PC-9 (cell line): Measurements from ENCODE around the gene SMC6. TPM values are rescaled to one million over a fixed set of nuclear protein-coding genes. Genes with fewer than 3 reads are reported as not detected.

Source experiments
- BruUV-seq: library from RNA; stranded (reverse); fragments of 400-500 nt; replicated peaks from 2 replicates; lab custom pipeline; 2021; lab: Mats Ljungman, UMichigan
- CTCF ChIA-PET: fragments of 300-600 bp; sonication (Branson Sonifier 250); formaldehyde crosslinking; loops from one replicate; lab custom pipeline; 2022; ENCODE audit warnings: antibody characterized with exemption; lab: Charles Lee
- POLR2A ChIA-PET: fragments of 300-600 bp; sonication (Branson Sonifier 250); formaldehyde crosslinking; loops from one replicate; lab custom pipeline; 2022; ENCODE audit warnings: antibody characterized with exemption; ENCODE audit not compliant: unreplicated experiment; lab: Charles Lee
- DNase-seq, 2 experiments: peaks; one replicate each; pipeline versions ENCODE4 v3.0.0 to v3.0.0-alpha.2; 2015 to 2022; ENCODE audit warnings: mixed read lengths in 1 of 2
- H2AFZ ChIP-seq: fragments of 200-600 bp; sonication (generic); 2 replicates; pipeline ENCODE4 v1.8.1; 2017; ENCODE audit warnings: antibody characterized with exemption
- H3F3A ChIP-seq: fragments of 200-600 bp; sonication (generic); 2 replicates; pipeline ENCODE4 v1.8.1; 2017; ENCODE audit warnings: antibody characterized with exemption, mild to moderate bottlenecking, low read depth; ENCODE audit not compliant: insufficient read depth
- H3K27ac ChIP-seq: fragments of 200-600 bp; sonication (generic); 2 replicates; pipeline ENCODE4 v1.6.1; 2016; ENCODE audit warnings: mixed run types
- H3K27me3 ChIP-seq: fragments of 200-600 bp; sonication (generic); 2 replicates; pipeline ENCODE4 v1.6.1; 2016; ENCODE audit warnings: low read depth, mixed run types; ENCODE audit not compliant: insufficient read depth
- H3K36me3 ChIP-seq: fragments of 200-600 bp; sonication (generic); 2 replicates; pipeline ENCODE4 v1.6.1; 2016; ENCODE audit warnings: low read depth, mixed run types
- H3K4me1 ChIP-seq: fragments of 200-600 bp; sonication (generic); replicated peaks from 2 replicates; pipeline ENCODE4 v1.6.1; 2016; ENCODE audit warnings: mixed run types; ENCODE audit not compliant: insufficient read depth
- H3K4me2 ChIP-seq: fragments of 200-600 bp; sonication (generic); 2 replicates; pipeline ENCODE4 v1.6.1; 2017; ENCODE audit warnings: mixed run types
- H3K4me3 ChIP-seq: fragments of 200-600 bp; sonication (generic); 2 replicates; pipeline ENCODE4 v1.6.1; 2016; ENCODE audit warnings: mixed run types
- H3K79me2 ChIP-seq: fragments of 200-600 bp; sonication (generic); 2 replicates; pipeline ENCODE4 v1.6.1; 2017; ENCODE audit warnings: low read depth, mixed run types
- H3K9me2 ChIP-seq: fragments of 200-600 bp; sonication (generic); 2 replicates; pipeline ENCODE4 v1.8.1; 2017; ENCODE audit warnings: mild to moderate bottlenecking; ENCODE audit not compliant: insufficient read depth
- H3K9me3 ChIP-seq: fragments of 200-600 bp; sonication (generic); 2 replicates; pipeline ENCODE4 v1.8.1; 2016; ENCODE audit warnings: low read depth; ENCODE audit not compliant: insufficient read depth
- H4K20me1 ChIP-seq: fragments of 200-600 bp; sonication (generic); 2 replicates; pipeline ENCODE4 v1.8.1; 2017; ENCODE audit not compliant: insufficient read depth
- EZH2 ChIP-seq: fragments of 200-600 bp; sonication (generic); IDR thresholded peaks from 2 replicates; pipeline ENCODE4 v1.8.0; 2017; ENCODE audit warnings: antibody characterized with exemption, low read depth
- intact Hi-C: fragments of 100-400 bp; cut with micrococcal nuclease; formaldehyde crosslinking; loops from one replicate; pipeline ENCODE4 v1.10.0; 2022; ENCODE audit not compliant: unreplicated experiment
- total RNA-seq: library from RNA; stranded (reverse); gene quantifications from 2 replicates; pipeline ENCODE4 v1.2.3, GENCODE V29; 2021
- TF ChIP-seq, protein P1 (sequence below): fragments of 200-600 bp; sonication (generic); conservative IDR thresholded peaks from 2 replicates; pipeline ENCODE4 v1.6.1; 2017; ENCODE audit warnings: mixed run types, antibody characterized with exemption, mild to moderate bottlenecking, moderate library complexity

The SMC6 gene
- total RNA-seq, 1 experiment from 2014 or later: 19.2 TPM

DNA sequence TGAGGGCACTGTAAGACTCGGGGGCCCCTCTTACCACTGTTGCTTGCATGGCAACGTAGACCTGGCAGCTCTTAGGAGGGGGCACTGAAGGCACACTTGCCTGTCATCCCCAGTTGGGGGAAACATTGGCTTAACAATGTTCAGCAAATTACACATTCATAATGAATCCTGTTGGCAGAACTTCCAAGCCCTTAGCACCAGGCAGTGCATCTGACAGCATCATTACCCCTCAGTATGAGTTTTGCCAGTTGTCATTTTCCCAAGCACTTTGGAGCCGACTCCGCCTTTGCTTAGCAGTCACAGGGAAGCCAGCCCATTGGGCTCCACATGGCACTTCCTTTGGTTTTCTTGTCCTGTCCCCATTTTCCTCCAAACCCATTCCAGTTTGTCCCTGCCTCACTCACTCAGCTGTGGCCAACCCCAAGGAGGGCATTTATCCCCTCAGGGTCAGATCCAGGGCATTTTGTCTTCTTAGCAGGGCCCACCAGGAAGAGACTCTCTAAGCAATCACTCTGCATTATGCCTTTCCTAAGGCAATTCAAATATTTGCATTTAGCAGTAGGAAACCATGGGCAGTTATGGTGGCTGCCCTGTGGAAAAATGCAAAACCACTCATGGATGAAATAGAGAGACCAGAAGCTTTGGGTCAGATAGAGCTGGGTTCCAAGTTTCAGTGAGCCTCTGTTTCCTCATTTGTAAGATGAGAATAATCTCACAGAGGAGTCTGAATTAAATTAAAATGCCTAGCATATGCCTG lies 139.3 kb downstream of the SMC6 start:
- H3K27me3 ChIP-seq: no peaks in the 10 kb centered on the region
- H3K4me1 ChIP-seq: peaks cover 15% of the 10 kb centered on the region
- no peaks in the 10 kb centered on the region for H3K9me3 ChIP-seq
- no peak overlapping the region for H3K4me2 ChIP-seq
- no peak for TF ChIP-seq EZH2
- TF ChIP-seq, protein P1, sequence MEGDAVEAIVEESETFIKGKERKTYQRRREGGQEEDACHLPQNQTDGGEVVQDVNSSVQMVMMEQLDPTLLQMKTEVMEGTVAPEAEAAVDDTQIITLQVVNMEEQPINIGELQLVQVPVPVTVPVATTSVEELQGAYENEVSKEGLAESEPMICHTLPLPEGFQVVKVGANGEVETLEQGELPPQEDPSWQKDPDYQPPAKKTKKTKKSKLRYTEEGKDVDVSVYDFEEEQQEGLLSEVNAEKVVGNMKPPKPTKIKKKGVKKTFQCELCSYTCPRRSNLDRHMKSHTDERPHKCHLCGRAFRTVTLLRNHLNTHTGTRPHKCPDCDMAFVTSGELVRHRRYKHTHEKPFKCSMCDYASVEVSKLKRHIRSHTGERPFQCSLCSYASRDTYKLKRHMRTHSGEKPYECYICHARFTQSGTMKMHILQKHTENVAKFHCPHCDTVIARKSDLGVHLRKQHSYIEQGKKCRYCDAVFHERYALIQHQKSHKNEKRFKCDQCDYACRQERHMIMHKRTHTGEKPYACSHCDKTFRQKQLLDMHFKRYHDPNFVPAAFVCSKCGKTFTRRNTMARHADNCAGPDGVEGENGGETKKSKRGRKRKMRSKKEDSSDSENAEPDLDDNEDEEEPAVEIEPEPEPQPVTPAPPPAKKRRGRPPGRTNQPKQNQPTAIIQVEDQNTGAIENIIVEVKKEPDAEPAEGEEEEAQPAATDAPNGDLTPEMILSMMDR: no peak
- no peak overlapping the region for H3K4me3 ChIP-seq
- H3K27ac ChIP-seq: no peak overlapping the region
- H3K79me2 ChIP-seq: no peaks in the 10 kb centered on the region
- intact Hi-C loops: no loop called here
- H3K9me2 ChIP-seq: 0 out of 2 replicates have a peak, but pooled peaks cover 5% of the 10 kb centered on the region
- CTCF ChIA-PET: no interaction called here
- no TSS peak for BruUV-seq
- H4K20me1 ChIP-seq: no peaks in the 10 kb centered on the region
- H3K36me3 ChIP-seq: no peaks in the 10 kb centered on the region
- peaks cover 12% of the 10 kb centered on the region; the same call in 1 of the 2 replicates for H3F3A ChIP-seq
- DNase-seq: no peak
- H2AFZ ChIP-seq: no peak overlapping the region
- POLR2A ChIA-PET: no interaction called here

Other genes with a start within 250 kb of the SMC6 start
- not detected in 2 replicates for gene RAD51AP2, start 235.4 kb downstream of the SMC6 start, total RNA-seq
- not detected in 2 replicates for gene VSNL1, start 213.1 kb downstream of the SMC6 start, total RNA-seq
- gene GEN1, start 328 bp upstream of the SMC6 start, total RNA-seq: 14.4 and 28.3 TPM in 2 replicates
- gene MSGN1, start 62.6 kb upstream of the SMC6 start, total RNA-seq: not detected in 2 replicates
- 28.8 and 34.9 TPM in 2 replicates for gene KCNS3, start 124.9 kb upstream of the SMC6 start, total RNA-seq